Raji (cell line): ENCODE data around the gene MAD1L1.

ENCODE experiments used
- POLR2A ChIP-seq: IDR thresholded peaks from 2 replicates; pipeline ENCODE4 v1.6.1; 2011; ENCODE audit warnings: low read depth, low read length, control low read depth; ENCODE audit not compliant: insufficient read depth

The MAD1L1 gene

DNA sequence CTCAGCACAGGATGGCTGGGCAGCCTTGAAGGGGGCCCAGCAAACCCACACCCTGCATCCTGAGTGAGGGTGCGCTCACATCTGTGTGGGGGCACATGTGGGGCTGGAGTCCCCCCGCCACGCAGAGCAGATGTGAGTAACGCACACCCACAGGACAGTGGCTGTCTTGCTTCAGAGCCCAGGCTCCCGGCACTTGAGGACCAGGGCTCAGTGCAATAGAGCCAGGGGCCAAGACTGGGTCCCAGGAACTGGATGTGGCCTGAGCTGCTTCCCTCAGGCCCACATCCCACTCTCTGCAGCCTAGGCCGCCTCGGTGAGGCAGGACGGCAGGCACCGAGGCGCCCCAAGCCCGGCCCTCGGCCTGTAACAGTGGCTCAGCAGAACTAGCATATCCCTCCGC, 159.9 kb downstream of the MAD1L1 start:
- no peak for TF ChIP-seq POLR2A

DNA sequence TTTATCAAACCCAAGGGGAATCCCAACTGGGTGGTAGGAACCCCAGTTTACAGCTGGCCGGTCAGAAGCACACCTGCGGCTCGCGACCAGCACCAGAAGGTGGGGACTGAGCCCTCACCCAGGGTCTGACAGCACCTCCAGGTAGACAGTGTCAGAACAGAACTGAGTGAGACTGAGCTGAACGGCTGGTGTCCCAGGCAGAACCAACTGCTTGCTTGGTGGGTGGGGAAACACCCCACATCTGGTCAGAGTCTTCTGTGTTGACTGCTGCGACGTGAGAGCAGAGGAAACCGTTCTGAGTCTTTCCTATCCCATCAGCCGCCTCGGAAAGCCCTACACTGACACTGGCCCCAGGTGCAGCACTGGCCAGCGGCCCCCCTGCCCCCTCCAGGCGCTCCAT, 160.7 kb downstream of the MAD1L1 start:
- no peak for TF ChIP-seq POLR2A

DNA sequence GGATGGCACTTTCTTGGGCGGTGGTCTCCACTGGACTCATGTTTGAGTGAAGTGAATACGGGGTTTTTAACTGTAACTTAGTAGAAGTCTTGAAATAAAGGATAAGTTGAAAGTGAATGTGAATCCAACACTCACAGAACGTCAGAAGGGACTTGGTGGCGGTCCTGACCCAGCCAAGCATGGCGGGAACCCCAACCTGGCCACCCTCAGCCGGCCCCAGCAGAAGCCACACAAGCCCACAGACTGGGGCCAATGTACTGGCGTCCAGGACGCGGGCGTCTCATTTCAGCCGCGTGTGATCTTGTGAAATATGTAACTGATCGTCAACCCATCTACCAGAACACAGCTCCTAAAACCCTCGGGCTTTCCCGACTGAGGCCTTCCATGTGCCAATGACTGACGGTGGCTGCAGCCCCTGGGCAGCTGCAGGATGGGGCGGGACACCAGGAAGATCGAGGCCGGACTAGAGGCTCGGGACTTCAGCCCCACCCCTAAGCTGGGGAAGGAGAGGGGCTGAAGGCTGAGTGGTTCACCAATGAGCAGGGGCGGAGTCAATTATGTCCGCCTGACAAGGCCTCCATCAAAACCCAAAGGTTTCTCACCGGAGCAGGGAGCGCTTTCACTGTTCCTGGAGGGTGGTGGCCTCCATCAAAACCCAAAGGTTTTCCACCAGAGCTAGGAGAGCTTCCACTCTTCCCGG, 161.5 kb downstream of the MAD1L1 start:
- no peak for TF ChIP-seq POLR2A

DNA sequence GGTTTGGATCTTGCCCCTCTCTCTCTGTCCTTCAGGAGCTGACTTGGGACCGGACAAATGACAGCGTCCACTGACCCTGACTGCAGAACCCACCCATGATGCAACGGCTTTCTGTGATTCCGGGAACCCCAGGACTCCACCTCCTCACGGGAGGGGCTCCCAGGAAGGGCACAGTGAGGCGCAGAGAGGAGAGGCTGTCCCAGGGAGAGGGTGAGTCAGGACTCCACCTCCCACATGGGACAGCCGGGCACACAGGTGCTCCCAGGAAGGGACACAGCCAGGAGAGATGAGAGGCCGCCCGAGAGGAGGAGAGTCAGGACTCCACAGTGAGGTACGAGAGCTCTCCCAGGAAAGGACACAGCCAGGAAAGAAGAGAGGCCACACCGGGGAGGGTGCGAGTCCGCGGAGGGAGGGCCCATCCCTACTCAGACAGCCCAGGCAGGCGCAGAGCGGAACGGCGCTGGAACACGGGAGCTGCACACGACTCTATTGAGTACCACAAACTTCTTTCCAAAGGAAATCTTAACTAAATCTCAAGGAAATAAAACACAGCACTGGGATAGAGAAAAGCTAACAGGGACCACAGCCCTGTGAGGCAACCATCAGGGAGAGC, 162.5 kb downstream of the MAD1L1 start:
- no peak for TF ChIP-seq POLR2A

DNA sequence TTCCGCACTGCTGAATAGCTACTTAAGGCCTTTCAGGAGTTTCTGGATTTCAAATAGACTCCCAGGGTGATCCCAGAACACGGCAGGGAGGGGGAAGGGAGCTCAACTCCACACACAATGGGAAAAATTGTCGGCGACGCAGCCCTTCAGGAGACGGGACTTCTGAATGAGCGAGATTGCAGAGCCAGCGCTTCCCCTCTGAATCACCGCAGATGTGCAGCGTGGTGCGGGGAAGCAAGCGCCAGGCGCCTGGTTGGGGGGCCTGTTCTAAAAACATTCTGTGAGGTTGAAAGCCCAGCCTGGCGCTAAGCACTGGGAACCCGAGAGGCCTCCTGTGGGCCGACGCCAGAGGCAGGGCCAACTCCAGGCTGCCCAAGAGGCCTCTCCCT, 163.3 kb downstream of the MAD1L1 start:
- no peak for TF ChIP-seq POLR2A

DNA sequence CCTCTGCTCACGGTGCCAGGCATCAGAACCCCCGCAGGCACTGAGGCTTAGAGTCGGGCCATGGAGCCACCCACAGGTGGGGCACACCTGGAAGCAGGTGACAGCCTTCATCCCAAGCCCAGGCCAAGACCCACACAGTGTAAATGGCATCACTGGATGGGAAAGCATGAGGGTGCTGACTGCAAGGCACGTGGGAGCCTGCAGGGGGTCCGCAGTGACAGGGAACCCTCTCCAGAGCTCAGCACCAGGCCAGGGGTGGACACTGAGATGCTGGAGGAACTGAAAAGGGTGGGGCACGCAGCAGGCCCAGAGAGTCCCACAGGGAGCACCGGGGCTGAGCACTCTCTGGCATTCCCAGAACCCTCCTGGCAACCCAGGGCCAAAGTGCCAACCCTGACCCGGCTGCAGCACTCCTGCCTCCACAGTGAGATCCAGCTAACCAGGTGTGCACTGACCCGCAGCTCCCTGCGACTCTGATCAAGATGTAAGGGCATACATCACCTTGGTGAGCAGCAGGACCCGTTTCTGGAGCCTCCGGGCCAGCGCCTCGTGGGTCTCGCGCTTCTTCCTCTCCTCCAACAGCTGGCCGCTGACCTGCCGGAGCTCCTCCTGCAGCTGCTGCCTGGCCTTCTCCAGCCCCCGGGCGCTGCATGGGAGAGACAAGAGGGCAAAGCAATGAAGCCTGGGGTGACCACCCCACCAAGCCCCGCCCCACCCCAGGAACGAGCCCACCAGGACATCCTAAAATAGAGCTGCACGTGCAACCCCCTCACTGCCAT, 163.9 kb downstream of the MAD1L1 start:
- TF ChIP-seq POLR2A, result no peak

DNA sequence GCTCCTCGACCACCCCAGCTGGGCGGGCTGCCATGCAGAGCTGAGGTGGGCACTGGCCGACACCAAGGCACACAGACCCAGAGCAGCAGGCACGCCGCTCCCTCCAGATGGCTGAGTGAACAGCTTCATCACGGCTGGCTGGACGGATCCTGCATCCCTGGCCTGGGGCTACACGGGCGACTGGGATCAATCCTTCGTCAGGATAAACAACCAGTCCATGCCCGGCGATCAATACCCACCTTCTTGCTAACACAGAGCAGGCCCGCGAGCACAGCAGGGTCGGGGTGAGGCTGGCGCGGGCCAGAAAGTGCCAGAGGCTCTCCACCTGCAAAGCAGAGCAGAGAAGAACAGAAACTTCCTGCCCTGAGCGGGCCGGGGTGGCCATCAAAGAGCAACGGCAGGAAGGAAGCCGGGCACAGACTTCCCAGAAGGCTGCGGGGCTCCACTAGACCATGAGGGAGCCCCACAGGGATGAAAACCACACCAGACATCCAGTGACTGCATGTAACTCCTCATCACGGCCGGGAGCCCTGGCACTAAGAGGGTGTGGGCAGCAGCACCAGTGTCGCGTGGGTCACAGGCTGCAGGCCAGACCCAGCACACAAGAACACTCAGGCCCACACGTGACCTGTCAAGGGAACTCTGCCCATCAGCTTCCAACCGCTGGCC, 166.4 kb downstream of the MAD1L1 start:
- TF ChIP-seq POLR2A, result no peak

DNA sequence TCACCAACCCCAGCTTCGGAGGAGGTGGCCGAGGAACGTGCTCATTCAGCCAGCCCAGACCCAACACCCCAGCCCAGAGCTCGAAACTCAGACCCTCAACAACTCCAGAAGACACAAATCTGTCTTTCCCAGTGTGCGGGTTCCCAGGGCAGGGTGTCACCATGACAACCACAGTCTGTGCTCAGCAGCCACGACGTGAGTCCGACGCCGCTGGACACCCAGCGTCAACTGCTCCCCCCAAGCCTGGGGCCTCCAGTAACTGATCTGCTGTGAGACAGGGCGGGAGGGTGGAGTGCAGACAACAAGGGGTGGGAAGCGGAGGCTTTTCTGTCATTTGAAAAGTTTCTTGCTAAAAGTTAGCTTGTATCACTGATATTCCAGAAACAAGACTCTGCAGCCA, 167.2 kb downstream of the MAD1L1 start:
- no peak for TF ChIP-seq POLR2A

DNA sequence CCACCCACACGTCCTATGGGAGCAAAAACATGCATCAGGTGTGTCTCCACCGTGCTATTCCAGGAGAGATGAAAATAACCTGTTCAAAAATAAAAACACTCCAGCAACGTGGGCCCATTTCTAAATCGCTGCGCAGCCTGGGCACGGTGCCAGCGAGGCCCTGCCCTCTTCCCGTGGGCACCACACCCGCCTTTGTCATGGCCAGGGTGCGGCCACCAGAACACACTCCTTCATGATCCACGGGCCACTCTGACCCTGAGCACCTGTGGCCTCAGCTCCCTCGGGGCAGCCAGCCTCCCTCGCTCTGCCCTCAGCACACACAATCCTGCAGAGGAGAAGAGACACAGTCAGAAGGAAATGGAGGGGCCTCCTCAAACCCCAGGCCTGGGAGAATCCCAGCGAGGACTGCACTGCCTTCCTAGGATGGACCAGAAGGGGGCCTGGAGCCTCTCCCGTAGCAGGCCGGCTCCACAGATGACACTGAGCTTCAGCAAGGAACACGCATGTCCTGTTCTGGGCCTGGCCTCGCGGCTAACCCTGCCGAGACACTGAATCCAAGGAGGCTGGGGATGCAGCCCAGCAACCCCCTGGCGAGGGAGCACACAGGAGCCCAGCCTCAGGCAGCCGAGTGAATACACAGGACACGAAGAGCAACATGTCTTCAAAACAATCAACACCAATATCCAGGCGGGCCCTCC, 169.0 kb downstream of the MAD1L1 start:
- no peak for TF ChIP-seq POLR2A

DNA sequence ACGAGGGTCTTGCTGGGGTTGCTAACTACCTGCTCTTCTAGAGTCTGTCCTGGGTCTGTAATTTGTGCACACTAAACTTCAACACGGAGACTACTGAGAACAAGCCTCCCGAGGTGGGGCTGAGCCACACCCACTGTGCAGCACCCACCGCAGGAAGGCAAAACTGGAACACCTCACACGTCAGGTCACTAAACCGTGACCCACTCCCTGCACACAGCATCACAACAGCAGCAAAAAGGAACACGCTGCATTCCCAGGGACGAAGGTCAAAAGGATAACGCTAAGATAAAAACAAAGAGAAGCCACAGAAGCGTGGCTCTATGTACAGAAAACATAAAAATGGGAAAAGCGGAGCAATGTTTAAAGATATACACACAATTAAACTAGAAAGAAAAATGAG, 170.1 kb downstream of the MAD1L1 start:
- TF ChIP-seq POLR2A, result no peak

DNA sequence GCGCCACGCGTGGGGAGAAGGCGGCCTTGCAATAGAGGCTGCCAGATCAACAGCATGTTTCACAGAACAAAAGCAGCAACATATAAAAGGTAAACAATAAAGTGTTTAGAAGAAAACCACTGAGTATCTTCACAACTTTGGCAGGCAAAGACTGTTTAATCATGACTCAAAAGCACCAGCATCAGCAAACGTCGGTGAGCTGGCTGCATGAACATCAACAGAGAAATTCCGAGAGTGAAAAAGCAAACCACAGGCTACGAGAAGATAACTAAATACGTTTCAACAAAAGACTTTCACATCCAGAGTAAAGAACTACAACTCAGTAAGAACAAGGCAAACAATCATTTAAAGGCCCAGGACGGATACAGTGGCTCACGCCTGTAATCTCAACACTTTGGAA, 172.0 kb downstream of the MAD1L1 start:
- TF ChIP-seq POLR2A, result no peak

DNA sequence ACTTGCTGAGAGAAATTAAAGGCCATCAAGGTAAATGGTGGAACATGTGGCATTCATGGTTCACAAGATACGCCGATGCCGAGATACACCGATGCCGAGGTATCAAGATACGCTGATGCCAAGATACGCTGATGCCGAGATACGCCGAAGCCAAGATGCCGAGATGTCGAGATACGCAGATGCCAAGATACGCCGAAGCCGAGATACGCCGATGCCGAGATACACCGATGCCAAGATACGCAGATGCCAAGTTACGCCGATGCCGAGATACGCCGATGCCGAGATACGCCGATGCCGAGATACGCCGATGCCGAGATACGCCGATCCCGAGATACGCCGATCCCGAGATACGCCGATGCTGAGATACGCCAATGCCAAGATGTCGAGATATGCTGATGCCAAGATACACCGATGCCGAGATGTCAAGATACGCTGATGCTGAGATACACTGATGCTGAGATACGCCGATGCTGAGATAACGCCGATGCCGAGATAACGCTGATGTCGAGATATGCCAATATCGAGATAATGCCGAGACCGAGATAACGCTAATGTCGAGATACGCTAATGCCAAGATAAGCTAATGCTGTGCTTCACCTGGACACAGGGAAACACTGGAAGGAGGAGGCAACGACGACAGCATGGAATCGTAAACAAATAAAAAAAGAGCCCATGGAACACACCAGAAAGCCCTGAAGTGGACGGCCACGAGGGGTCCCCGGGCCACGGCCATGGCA, 172.6 kb downstream of the MAD1L1 start:
- TF ChIP-seq POLR2A, result no peak

DNA sequence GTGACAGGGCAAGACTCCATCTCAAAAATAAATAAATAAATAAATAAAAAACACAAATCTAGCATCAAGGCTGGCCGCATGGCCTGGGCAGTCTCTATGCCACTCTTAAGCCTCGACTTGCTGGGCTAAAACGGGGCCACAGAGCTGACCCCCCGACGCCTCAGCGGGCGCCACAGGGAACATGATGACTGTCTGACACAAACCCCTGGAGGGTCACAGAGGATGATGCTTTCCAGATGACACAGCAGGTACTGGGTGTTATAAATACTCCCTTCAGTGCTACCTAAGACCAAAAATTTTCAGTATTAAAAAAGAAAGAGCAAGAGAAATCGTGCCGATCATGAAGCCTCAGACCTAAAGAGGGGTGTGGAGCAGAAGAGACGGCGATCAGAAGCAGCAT, 176.8 kb downstream of the MAD1L1 start:
- TF ChIP-seq POLR2A, result no peak

DNA sequence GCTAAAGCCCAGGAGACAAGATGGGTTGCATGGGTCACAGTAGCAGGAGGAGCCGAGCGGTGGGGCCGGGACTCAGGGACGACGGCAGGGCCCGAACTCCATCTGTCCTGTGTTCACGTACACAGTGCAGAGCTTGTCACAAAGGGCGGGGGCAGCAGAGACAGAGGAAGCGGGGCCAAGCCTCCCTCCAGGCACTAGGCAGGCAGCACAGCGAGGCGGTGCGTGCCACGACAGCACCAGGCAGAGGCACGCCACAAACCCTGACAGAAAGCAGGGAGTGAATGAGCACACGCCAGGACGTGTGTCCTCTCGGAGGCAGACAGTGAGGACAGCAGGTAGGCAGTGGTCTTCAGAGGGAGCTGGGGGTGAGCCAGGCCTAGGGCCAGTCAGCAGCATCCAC, 177.8 kb downstream of the MAD1L1 start:
- no peak for TF ChIP-seq POLR2A
